Measurements from ENCODE around the gene HP.

DNA sequence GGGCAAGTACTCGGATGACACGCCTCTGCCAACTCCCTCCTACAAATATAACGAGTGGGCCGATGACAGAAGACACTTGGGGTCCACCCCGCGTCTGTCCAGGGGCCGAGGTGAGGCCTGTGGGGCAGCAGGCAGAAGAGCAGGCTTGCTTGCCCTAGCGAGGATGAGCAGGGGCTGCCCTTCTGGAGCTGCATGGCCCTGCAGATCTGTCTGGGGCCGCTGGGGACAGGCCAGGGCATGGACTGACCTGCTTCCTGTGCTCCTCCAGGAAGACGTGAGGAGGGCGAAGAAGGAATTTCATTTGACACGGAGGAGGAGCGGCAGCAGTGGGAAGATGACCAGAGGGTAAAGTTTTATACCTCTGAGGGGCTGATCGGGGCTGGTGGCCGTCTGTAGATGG lies 44.6 kb downstream of the HP start:
- TF ChIP-seq, protein P1, sequence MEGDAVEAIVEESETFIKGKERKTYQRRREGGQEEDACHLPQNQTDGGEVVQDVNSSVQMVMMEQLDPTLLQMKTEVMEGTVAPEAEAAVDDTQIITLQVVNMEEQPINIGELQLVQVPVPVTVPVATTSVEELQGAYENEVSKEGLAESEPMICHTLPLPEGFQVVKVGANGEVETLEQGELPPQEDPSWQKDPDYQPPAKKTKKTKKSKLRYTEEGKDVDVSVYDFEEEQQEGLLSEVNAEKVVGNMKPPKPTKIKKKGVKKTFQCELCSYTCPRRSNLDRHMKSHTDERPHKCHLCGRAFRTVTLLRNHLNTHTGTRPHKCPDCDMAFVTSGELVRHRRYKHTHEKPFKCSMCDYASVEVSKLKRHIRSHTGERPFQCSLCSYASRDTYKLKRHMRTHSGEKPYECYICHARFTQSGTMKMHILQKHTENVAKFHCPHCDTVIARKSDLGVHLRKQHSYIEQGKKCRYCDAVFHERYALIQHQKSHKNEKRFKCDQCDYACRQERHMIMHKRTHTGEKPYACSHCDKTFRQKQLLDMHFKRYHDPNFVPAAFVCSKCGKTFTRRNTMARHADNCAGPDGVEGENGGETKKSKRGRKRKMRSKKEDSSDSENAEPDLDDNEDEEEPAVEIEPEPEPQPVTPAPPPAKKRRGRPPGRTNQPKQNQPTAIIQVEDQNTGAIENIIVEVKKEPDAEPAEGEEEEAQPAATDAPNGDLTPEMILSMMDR (IDR thresholded peaks at IDR 0.05; ENCODE audit: poor library complexity) = no peak
- TF ChIP-seq EZH2 (IDR thresholded peaks at IDR 0.05; ENCODE audit: borderline replicate concordance) = no peak
